HEK293 (cell line): ENCODE results near the gene ZMYND15.
A peak's percentile ranks its signal among the peaks of the same experiment; 100 is the strongest.

Source experiments
- EGR2 ChIP-seq: fragments of 450-650 bp; formaldehyde crosslinking; IDR thresholded peaks from 2 replicates; pipeline ENCODE4 v1.5.1; 2016; ENCODE audit warnings: low read depth, missing biosample characterization, missing genetic modification characterization
- GLIS2 ChIP-seq: fragments of 450-650 bp; formaldehyde crosslinking; IDR thresholded peaks from 2 replicates; pipeline ENCODE4 v1.5.1; 2016; ENCODE audit warnings: missing biosample characterization, missing genetic modification characterization
- HOXD13 ChIP-seq: sonication (generic); formaldehyde crosslinking; IDR thresholded peaks from 2 replicates; pipeline ENCODE4 v1.8.0; 2022; ENCODE audit warnings: missing genetic modification reagents, borderline replicate concordance
- KLF10 ChIP-seq: fragments of 450-650 bp; IDR thresholded peaks from 2 replicates; pipeline ENCODE4 v1.5.1; 2018; ENCODE audit warnings: missing biosample characterization, mild to moderate bottlenecking, missing genetic modification characterization
- KLF16 ChIP-seq: fragments of 450-650 bp; formaldehyde crosslinking; IDR thresholded peaks from 2 replicates; pipeline ENCODE4 v1.5.1; 2017; ENCODE audit warnings: missing biosample characterization, missing genetic modification characterization
- KLF8 ChIP-seq: fragments of 450-650 bp; formaldehyde crosslinking; IDR thresholded peaks from 2 replicates; pipeline ENCODE4 v1.5.1; 2016; ENCODE audit warnings: missing biosample characterization, missing genetic modification characterization
- KLF9 ChIP-seq: fragments of 450-650 bp; formaldehyde crosslinking; IDR thresholded peaks from 2 replicates; pipeline ENCODE4 v1.5.1; 2016; ENCODE audit warnings: missing biosample characterization, missing genetic modification characterization, low read depth
- PATZ1 ChIP-seq: fragments of 450-650 bp; formaldehyde crosslinking; IDR thresholded peaks from 2 replicates; pipeline ENCODE4 v1.5.1; 2016; ENCODE audit warnings: missing biosample characterization, missing genetic modification characterization
- SP2 ChIP-seq: fragments of 450-650 bp; formaldehyde crosslinking; IDR thresholded peaks from 2 replicates; pipeline ENCODE4 v1.5.1; 2016; ENCODE audit warnings: missing biosample characterization, missing genetic modification characterization
- SP3 ChIP-seq: fragments of 450-650 bp; formaldehyde crosslinking; IDR thresholded peaks from 2 replicates; pipeline ENCODE4 v1.5.1; 2016; ENCODE audit warnings: missing biosample characterization, missing genetic modification characterization
- SP7 ChIP-seq: fragments of 450-650 bp; formaldehyde crosslinking; IDR thresholded peaks from 2 replicates; pipeline ENCODE4 v1.5.1; 2016; ENCODE audit warnings: missing biosample characterization, missing genetic modification characterization
- YY1 ChIP-seq: fragments of 450-650 bp; formaldehyde crosslinking; IDR thresholded peaks from 2 replicates; pipeline ENCODE4 v1.5.1; 2018; ENCODE audit warnings: missing biosample characterization, missing genetic modification characterization
- ZBTB10 ChIP-seq: fragments of 450-650 bp; formaldehyde crosslinking; IDR thresholded peaks from 2 replicates; pipeline ENCODE4 v1.5.1; 2016; ENCODE audit warnings: missing biosample characterization, missing genetic modification characterization
- ZBTB17 ChIP-seq: fragments of 450-650 bp; formaldehyde crosslinking; IDR thresholded peaks from 2 replicates; pipeline ENCODE4 v1.5.1; 2016; ENCODE audit warnings: missing biosample characterization, missing genetic modification characterization
- ZEB2 ChIP-seq: fragments of 450-650 bp; formaldehyde crosslinking; IDR thresholded peaks from 2 replicates; pipeline ENCODE4 v1.5.1; 2016; ENCODE audit warnings: missing biosample characterization, missing genetic modification characterization
- ZFHX2 ChIP-seq: fragments of 450-650 bp; formaldehyde crosslinking; conservative IDR thresholded peaks from 2 replicates; pipeline ENCODE4 v1.5.1; 2016; ENCODE audit warnings: missing biosample characterization, missing genetic modification characterization
- ZNF16 ChIP-seq: fragments of 450-650 bp; formaldehyde crosslinking; IDR thresholded peaks from 2 replicates; pipeline ENCODE4 v1.5.1; 2016; ENCODE audit warnings: low read depth, missing biosample characterization, missing genetic modification characterization
- ZNF341 ChIP-seq: fragments of 450-650 bp; formaldehyde crosslinking; IDR thresholded peaks from 2 replicates; pipeline ENCODE4; 2016; ENCODE audit warnings: low read depth, missing biosample characterization, missing genetic modification characterization
- ZNF621 ChIP-seq: fragments of 450-650 bp; formaldehyde crosslinking; IDR thresholded peaks from 2 replicates; pipeline ENCODE4 v1.5.1; 2017; ENCODE audit warnings: missing biosample characterization, missing genetic modification characterization
- ZNF639 ChIP-seq: fragments of 450-650 bp; formaldehyde crosslinking; IDR thresholded peaks from 2 replicates; pipeline ENCODE4 v1.5.1; 2016; ENCODE audit warnings: missing biosample characterization, missing genetic modification characterization
- ZNF660 ChIP-seq: fragments of 450-650 bp; IDR thresholded peaks from 2 replicates; pipeline ENCODE4 v1.5.1; 2018; ENCODE audit warnings: missing biosample characterization, mild to moderate bottlenecking, missing genetic modification characterization
- ZNF747 ChIP-seq: fragments of 450-650 bp; formaldehyde crosslinking; IDR thresholded peaks from 2 replicates; pipeline ENCODE4 v1.5.1; 2016; ENCODE audit warnings: missing biosample characterization, missing genetic modification characterization
- ZNF777 ChIP-seq: fragments of 450-650 bp; formaldehyde crosslinking; IDR thresholded peaks from 2 replicates; pipeline ENCODE4 v1.5.1; 2017; ENCODE audit warnings: missing biosample characterization, missing genetic modification characterization, borderline replicate concordance
- ZNF792 ChIP-seq: fragments of 450-650 bp; formaldehyde crosslinking; IDR thresholded peaks from 2 replicates; pipeline ENCODE4 v1.5.1; 2016; ENCODE audit warnings: missing biosample characterization, missing genetic modification characterization
- TF ChIP-seq, protein P1 (sequence below): fragments of 450-650 bp; formaldehyde crosslinking; IDR thresholded peaks from 2 replicates; pipeline ENCODE4 v1.5.1; 2017; ENCODE audit warnings: missing biosample characterization, missing genetic modification characterization

ZMYND15 gene

DNA sequence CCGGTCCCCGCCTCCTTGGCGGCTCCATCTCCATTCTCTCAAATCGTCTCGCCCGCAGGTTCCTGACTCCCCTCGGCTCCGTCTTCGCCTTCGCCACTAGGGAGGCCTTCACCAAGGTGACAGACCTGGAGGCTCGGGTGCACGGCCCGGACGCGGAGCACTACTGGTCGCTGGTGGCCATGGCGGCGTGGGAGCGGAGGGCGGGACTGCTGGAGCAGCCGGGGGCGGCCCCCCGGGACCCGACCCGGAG is 50.0 kb downstream of the ZMYND15 start (continued):
- no peak for TF ChIP-seq ZNF639
- TF ChIP-seq SP7 (tag by site-specific recombination), result peak; percentile 24; the same call in 1 of the 2 replicates
- no peak for TF ChIP-seq HOXD13
- TF ChIP-seq SP2, result peak; percentile 76
- 0 out of 2 replicates have a peak, but pooled peaks have one; percentile 24 for TF ChIP-seq ZEB2 (tag by site-specific recombination)
- no peak for TF ChIP-seq ZNF16
- no peak for TF ChIP-seq ZNF747 (tag by site-specific recombination)
- peak; percentile 75 for TF ChIP-seq SP3
- 0 out of 2 replicates have a peak, but pooled peaks have one; percentile 2 for TF ChIP-seq ZBTB10 (tag by site-specific recombination)
- TF ChIP-seq KLF16 (tag by site-specific recombination), result 0 out of 2 replicates have a peak, but pooled peaks have one; percentile 43
- no peak for TF ChIP-seq KLF10 (tag by site-specific recombination)
- TF ChIP-seq, protein P1, sequence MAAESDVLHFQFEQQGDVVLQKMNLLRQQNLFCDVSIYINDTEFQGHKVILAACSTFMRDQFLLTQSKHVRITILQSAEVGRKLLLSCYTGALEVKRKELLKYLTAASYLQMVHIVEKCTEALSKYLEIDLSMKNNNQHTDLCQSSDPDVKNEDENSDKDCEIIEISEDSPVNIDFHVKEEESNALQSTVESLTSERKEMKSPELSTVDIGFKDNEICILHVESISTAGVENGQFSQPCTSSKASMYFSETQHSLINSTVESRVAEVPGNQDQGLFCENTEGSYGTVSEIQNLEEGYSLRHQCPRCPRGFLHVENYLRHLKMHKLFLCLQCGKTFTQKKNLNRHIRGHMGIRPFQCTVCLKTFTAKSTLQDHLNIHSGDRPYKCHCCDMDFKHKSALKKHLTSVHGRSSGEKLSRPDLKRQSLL (tag by site-specific recombination), result peak; percentile 93
- no peak for TF ChIP-seq KLF8 (tag by site-specific recombination)
- TF ChIP-seq ZNF660 (tag by site-specific recombination), result no peak
- TF ChIP-seq EGR2 (tag by site-specific recombination), result peak; percentile 62
- peak; percentile 65 for TF ChIP-seq ZBTB17
- TF ChIP-seq ZNF341 (tag by site-specific recombination), result peak; percentile 96
- TF ChIP-seq GLIS2 (tag by site-specific recombination), result peak; percentile 93
- TF ChIP-seq KLF9, result peak; percentile 60
- TF ChIP-seq ZFHX2, result peak; percentile 79
- no peak for TF ChIP-seq YY1 (tag by site-specific recombination)
- TF ChIP-seq ZNF621 (tag by site-specific recombination), result no peak
- no peak for TF ChIP-seq ZNF777 (tag by site-specific recombination)
- TF ChIP-seq ZNF792 (tag by site-specific recombination), result 0 out of 2 replicates have a peak, but pooled peaks have one; percentile 8
- peak; percentile 58 for TF ChIP-seq PATZ1 (tag by site-specific recombination)
